ENCODE measurements around the gene ZBTB20. TPM values are rescaled to one million over a fixed set of nuclear protein-coding genes. Genes with fewer than 3 reads are reported as not detected.

ZBTB20 gene
- total RNA-seq, 6 experiments from 2014 or later: 36.7 to 59.4 (median 46.7) TPM

- ATAC-seq (no peak), DNase-seq (no peak)
- no peak overlapping the region for H3K27ac ChIP-seq
- no peaks in the 10 kb centered on the region for H3K4me1 ChIP-seq
- H3K36me3 ChIP-seq: no peaks in the 10 kb centered on the region
- H3K9me3 ChIP-seq: no peaks in the 10 kb centered on the region
- intact Hi-C loops (cut with DNase I): no loop called here
- no peak for TF ChIP-seq POLR2A (IDR thresholded peaks at IDR 0.05)
- TF ChIP-seq CTCF (IDR thresholded peaks at IDR 0.05): no peak
- no peak overlapping the region for H3K4me3 ChIP-seq
- WGBS (ENCODE audit: insufficient coverage, low coverage, low lambda C conversion rate, missing lambda C conversion rate): 97% methylated on average over 3 of the region's 3 CpGs
- no peaks in the 10 kb centered on the region for H3K27me3 ChIP-seq
Observed at GRCh38 chr3:114553949-114554593, 593.0 kb downstream of the ZBTB20 start.

GRCh38 chr3:114552527-114552812 lies 594.6 kb downstream of the ZBTB20 start:
- intact Hi-C loops (cut with DNase I): no loop called here
- 80% methylated on average over 1 of the region's 1 CpG for WGBS (ENCODE audit: insufficient coverage, low coverage, low lambda C conversion rate, missing lambda C conversion rate)
- H3K4me1 ChIP-seq: no peaks in the 10 kb centered on the region
- no peaks in the 10 kb centered on the region for H3K27me3 ChIP-seq
- H3K9me3 ChIP-seq: no peaks in the 10 kb centered on the region
- no peaks in the 10 kb centered on the region for H3K36me3 ChIP-seq
- no peak overlapping the region for H3K27ac ChIP-seq
- ATAC-seq (no peak), DNase-seq (no peak)
- no peak for TF ChIP-seq CTCF (IDR thresholded peaks at IDR 0.05)
- TF ChIP-seq POLR2A (IDR thresholded peaks at IDR 0.05): no peak
- H3K4me3 ChIP-seq: no peak overlapping the region

- WGBS (ENCODE audit: insufficient coverage, low coverage, low lambda C conversion rate, missing lambda C conversion rate): 84% methylated on average over 4 of the region's 4 CpGs
- intact Hi-C loops (cut with DNase I): no loop called here
- H3K4me1 ChIP-seq: no peaks in the 10 kb centered on the region
- no peaks in the 10 kb centered on the region for H3K9me3 ChIP-seq
- DNase-seq (no peak), ATAC-seq (peak in 1 of 4 donors; percentile 71)
- no peaks in the 10 kb centered on the region for H3K36me3 ChIP-seq
- H3K27me3 ChIP-seq: no peaks in the 10 kb centered on the region
- no peak overlapping the region for H3K4me3 ChIP-seq
- H3K27ac ChIP-seq: no peak overlapping the region
- TF ChIP-seq CTCF (IDR thresholded peaks at IDR 0.05) (no peak), POLR2A (IDR thresholded peaks at IDR 0.05) (no peak)
Observed at GRCh38 chr3:114551770-114552526, 595.1 kb downstream of the ZBTB20 start.

- Histone ChIP-seq H3K4me1 (no peaks in the 10 kb centered on the region), H3K27me3 (no peaks in the 10 kb centered on the region), H3K27ac (no peak overlapping the region), H3K4me3 (no peak overlapping the region), H3K36me3 (no peaks in the 10 kb centered on the region), H3K9me3 (no peaks in the 10 kb centered on the region)
- intact Hi-C loops (cut with DNase I): no loop called here
- TF ChIP-seq CTCF (IDR thresholded peaks at IDR 0.05) (no peak), POLR2A (IDR thresholded peaks at IDR 0.05) (no peak)
- ATAC-seq (peak in 1 of 4 donors; percentile 13), DNase-seq (no peak)
- 78% methylated on average over 3 of the region's 4 CpGs for WGBS (ENCODE audit: insufficient coverage, low coverage, low lambda C conversion rate, missing lambda C conversion rate)
Observed at GRCh38 chr3:114550165-114550564, 596.9 kb downstream of the ZBTB20 start.

All from right lobe of liver (tissue), 6 donors.